Measurements from ENCODE around the gene TOX3. TPM values are rescaled to one million over a fixed set of nuclear protein-coding genes. Genes with fewer than 3 reads are reported as not detected.

The TOX3 gene
- total and polyA plus RNA-seq, 2 donors (not counting 3 experiments of a cell fraction or from before 2014, with no cell fraction given) = not detected

GRCh38 chr16:52498328-52499059 lies 48.4 kb downstream of the TOX3 start:
- no peak overlapping the region for H3K4me3 ChIP-seq (replicated peaks in 1 of 3; ENCODE audit: insufficient read depth in 1 of 3, low read depth in 1 of 3, low read length in 3 of 3)
- no peaks in the 10 kb centered on the region for H4K20me1 ChIP-seq (replicated peaks; ENCODE audit: control insufficient read depth, extremely low read depth, insufficient read depth, low read length)
- ChIA-PET POLR2A (no interaction called here), CTCF (no interaction called here)
- BruUV-seq (replicated peaks) = no TSS peak
- H3K4me2 ChIP-seq (ENCODE audit: insufficient read depth, low read length) = no peak overlapping the region
- no peaks in the 10 kb centered on the region for H3K79me2 ChIP-seq (ENCODE audit: control insufficient read depth, insufficient read depth, low read length)
- H2AFZ ChIP-seq (ENCODE audit: low read depth, low read length) = no peak overlapping the region
- dilution Hi-C loops (cut with MboI; ENCODE audit: extremely low pct_ligation_motif_present, low sequenced_read_pairs) (no loop called here), intact Hi-C loops (cut with micrococcal nuclease) (no loop called here)
- H3K9me3 ChIP-seq (replicated peaks; ENCODE audit: control insufficient read depth, insufficient read depth, low read length) = peaks cover 3% of the 10 kb centered on the region
- H3K27me3 ChIP-seq (ENCODE audit: control insufficient read depth in 2 of 2, insufficient read depth in 2 of 2, low read length in 2 of 2) = no peaks in the 10 kb centered on the region
- no peak overlapping the region for H3K9ac ChIP-seq (replicated peaks; ENCODE audit: extremely low read depth, insufficient read depth, low read length)
- H3K9me1 ChIP-seq (replicated peaks; ENCODE audit: control insufficient read depth, extremely low read depth, insufficient read depth, low read length) = no peaks in the 10 kb centered on the region
- DNase-seq (ENCODE audit: low read depth, low spot score) = no peak
- no peak for FAIRE-seq
- no peak overlapping the region for H3K27ac ChIP-seq (ENCODE audit: insufficient read depth, low read depth, low read length)
- H3K4me1 ChIP-seq (ENCODE audit: control insufficient read depth, extremely low read depth, insufficient read depth, low read length) = no peaks in the 10 kb centered on the region
- no peak for TF ChIP-seq JUN (IDR thresholded peaks at IDR 0.05; ENCODE audit: borderline replicate concordance, insufficient read depth, insufficient read length, low read depth)
- no peak for TF ChIP-seq MYC (IDR thresholded peaks at IDR 0.05; ENCODE audit: low read depth, low read length)
- no peak for TF ChIP-seq MAX (IDR thresholded peaks at IDR 0.05; ENCODE audit: insufficient read depth, insufficient read length)
- TF ChIP-seq EZH2 (IDR thresholded peaks at IDR 0.05; ENCODE audit: borderline replicate concordance, low read depth, low read length, severe bottlenecking) = no peak
- TF ChIP-seq POLR2A (IDR thresholded peaks at IDR 0.05; ENCODE audit: low read depth, low read length) = no peak
- TF ChIP-seq FOS (IDR thresholded peaks at IDR 0.05; ENCODE audit: borderline replicate concordance, insufficient read depth, low read length) = no peak
- TF ChIP-seq CTCF (IDR thresholded peaks at IDR 0.05; ENCODE audit: extremely low read depth in 1 of 2, insufficient read depth in 1 of 2, low read depth in 1 of 2, low read length in 2 of 2) = no peak
- no peak for TF ChIP-seq GATA2 (IDR thresholded peaks at IDR 0.05; ENCODE audit: insufficient read depth, insufficient read length, low read depth, low read length)
- no peak for TF ChIP-seq POLR2AphosphoS5 (IDR thresholded peaks at IDR 0.05; ENCODE audit: insufficient read depth, low read depth, low read length)
- no peaks in the 10 kb centered on the region for H3K36me3 ChIP-seq (ENCODE audit: control insufficient read depth in 2 of 2, extremely low read depth in 1 of 2, insufficient read depth in 2 of 2, low read length in 2 of 2)
